Loucy (cell line): ENCODE data around the gene PURA.

Experiments
- EZH2phosphoT487 ChIP-seq: fragments of 200-600 bp; IDR thresholded peaks from 2 replicates; pipeline ENCODE4 v1.6.1; 2018; ENCODE audit warnings: antibody characterized with exemption, mild to moderate bottlenecking, moderate library complexity, borderline replicate concordance
- TF ChIP-seq, protein P1 (sequence below): fragments of 200-600 bp; sonication (generic); conservative IDR thresholded peaks from 2 replicates; pipeline ENCODE4 v1.5.1; 2014; ENCODE audit warnings: mild to moderate bottlenecking, antibody characterized with exemption, low read length

DNA sequence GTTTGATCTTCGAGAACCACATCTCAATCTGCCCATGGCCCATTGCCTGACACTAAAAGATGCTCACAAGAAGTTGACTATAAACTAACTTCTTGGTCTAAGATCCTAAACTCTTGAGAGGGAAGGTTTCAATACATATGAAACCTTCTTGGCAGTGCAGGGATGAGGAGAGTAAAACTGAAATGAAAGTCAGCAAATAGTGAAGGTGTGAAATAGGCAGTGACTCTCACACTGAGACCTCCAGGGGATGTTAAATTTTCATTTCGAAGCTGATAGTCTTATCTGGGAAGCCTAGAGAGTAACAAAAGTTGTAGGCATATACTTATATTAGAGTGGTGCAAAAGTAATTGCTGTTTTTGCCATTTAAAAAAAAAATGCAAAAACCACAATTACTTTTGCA is 60.1 kb downstream of the PURA start:
- TF ChIP-seq, protein P1, sequence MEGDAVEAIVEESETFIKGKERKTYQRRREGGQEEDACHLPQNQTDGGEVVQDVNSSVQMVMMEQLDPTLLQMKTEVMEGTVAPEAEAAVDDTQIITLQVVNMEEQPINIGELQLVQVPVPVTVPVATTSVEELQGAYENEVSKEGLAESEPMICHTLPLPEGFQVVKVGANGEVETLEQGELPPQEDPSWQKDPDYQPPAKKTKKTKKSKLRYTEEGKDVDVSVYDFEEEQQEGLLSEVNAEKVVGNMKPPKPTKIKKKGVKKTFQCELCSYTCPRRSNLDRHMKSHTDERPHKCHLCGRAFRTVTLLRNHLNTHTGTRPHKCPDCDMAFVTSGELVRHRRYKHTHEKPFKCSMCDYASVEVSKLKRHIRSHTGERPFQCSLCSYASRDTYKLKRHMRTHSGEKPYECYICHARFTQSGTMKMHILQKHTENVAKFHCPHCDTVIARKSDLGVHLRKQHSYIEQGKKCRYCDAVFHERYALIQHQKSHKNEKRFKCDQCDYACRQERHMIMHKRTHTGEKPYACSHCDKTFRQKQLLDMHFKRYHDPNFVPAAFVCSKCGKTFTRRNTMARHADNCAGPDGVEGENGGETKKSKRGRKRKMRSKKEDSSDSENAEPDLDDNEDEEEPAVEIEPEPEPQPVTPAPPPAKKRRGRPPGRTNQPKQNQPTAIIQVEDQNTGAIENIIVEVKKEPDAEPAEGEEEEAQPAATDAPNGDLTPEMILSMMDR: no peak
- TF ChIP-seq EZH2phosphoT487: no peak
